ENCODE data around the gene ZNF438.

ZNF438 gene

DNA sequence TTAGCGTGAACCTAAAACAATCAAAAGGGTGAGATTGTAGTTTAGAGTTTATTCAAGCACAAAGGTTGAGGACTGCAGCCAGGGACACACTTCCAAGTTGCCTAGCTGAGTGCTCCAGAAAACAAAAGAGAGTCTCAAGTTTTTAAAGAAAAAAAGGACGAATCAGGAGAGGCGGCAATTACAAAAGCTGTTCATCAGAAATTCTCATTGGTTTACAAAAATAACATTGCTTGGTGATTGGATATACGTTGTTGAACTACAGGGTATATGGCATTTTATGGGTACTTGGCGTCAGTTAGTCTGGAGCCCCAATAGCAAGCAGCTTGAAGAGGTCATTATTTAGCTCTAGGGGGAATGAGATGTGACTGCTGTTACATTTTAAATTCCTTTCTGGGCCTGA, 11.5 kb downstream of the ZNF438 start:
- no peak overlapping the region for H2BK5ac ChIP-seq (ENCODE audit: low read depth, low read length, poor library complexity, severe bottlenecking)
- no peak for DNase-seq
- no peaks in the 10 kb centered on the region for H3K36me3 ChIP-seq (ENCODE audit: control insufficient read depth in 1 of 2, insufficient read depth in 2 of 2, low read depth in 1 of 2, low read length in 2 of 2)
- peak overlapping the region; percentile 42 for H3K9ac ChIP-seq (ENCODE audit: low read length)
- H3K9me3 ChIP-seq (ENCODE audit: control insufficient read depth, low read length), result no peaks in the 10 kb centered on the region
- H2BK12ac ChIP-seq (ENCODE audit: low read length in 2 of 2), result no peak overlapping the region
- H3K79me1 ChIP-seq (replicated peaks; ENCODE audit: low read length, poor library complexity, severe bottlenecking), result peaks cover 18% of the 10 kb centered on the region
- H3K27ac ChIP-seq (ENCODE audit: low read length, poor library complexity, severe bottlenecking), result no peak overlapping the region
- no peaks in the 10 kb centered on the region for H3K27me3 ChIP-seq (ENCODE audit: control insufficient read depth in 1 of 2, insufficient read depth in 1 of 2, low read length in 2 of 2)
- H3K4ac ChIP-seq (ENCODE audit: low read depth in 1 of 2, low read length in 2 of 2), result no peak overlapping the region
- no peak overlapping the region for H2BK120ac ChIP-seq (ENCODE audit: low read depth, low read length)
- no peak overlapping the region for H3K14ac ChIP-seq (ENCODE audit: low read length in 2 of 2)
- no peak overlapping the region for H2AFZ ChIP-seq (ENCODE audit: low read depth, low read length)
- no peak overlapping the region for H3K4me2 ChIP-seq (ENCODE audit: low read length, poor library complexity, severe bottlenecking)
- H4K8ac ChIP-seq (ENCODE audit: low read length), result no peak overlapping the region
- no peak overlapping the region for H2BK15ac ChIP-seq (ENCODE audit: low read depth, poor library complexity, severe bottlenecking)
- H2AK5ac ChIP-seq (ENCODE audit: low read length, severe bottlenecking), result no peak overlapping the region
- H4K91ac ChIP-seq (ENCODE audit: low read length), result no peak overlapping the region
- no peak overlapping the region for H3K23ac ChIP-seq (ENCODE audit: low read length in 2 of 2)
- WGBS, result 96% methylated on average over 5 of the region's 5 CpGs
- no peaks in the 10 kb centered on the region for H3K4me1 ChIP-seq (ENCODE audit: control insufficient read depth, insufficient read depth, low read depth, low read length)
- no peak overlapping the region for H3K4me3 ChIP-seq (ENCODE audit: insufficient read depth in 1 of 2, low read depth in 1 of 2, low read length in 2 of 2)
- H3K18ac ChIP-seq (ENCODE audit: low read depth in 1 of 2, low read length in 2 of 2), result no peak overlapping the region

DNA sequence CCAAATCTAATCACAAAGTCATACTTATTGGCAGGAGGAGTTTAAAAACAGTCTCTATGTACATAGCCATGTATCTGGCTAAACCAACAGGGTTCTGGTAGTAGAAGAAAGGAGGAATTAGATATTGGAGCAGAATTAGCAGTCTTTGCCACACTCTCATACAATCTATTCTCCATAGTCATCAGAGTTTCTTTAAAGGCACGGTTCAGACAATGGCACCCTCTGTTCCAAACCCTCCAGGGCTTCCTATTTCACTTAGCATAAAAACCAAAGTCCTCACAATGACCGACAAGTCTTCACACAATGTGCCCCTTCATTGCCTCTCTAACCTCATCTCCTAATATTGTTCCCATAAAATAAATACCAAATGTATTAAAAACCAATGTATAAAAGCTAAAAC, 12.7 kb downstream of the ZNF438 start:
- Histone ChIP-seq H3K36me3 (ENCODE audit: control insufficient read depth in 1 of 2, insufficient read depth in 2 of 2, low read depth in 1 of 2, low read length in 2 of 2) (no peaks in the 10 kb centered on the region), H3K4me3 (ENCODE audit: insufficient read depth in 1 of 2, low read depth in 1 of 2, low read length in 2 of 2) (no peak overlapping the region), H2BK120ac (ENCODE audit: low read depth, low read length) (no peak overlapping the region), H3K9me3 (ENCODE audit: control insufficient read depth, low read length) (no peaks in the 10 kb centered on the region), H3K23ac (ENCODE audit: low read length in 2 of 2) (no peak overlapping the region), H3K4me1 (ENCODE audit: control insufficient read depth, insufficient read depth, low read depth, low read length) (no peaks in the 10 kb centered on the region), H2AK5ac (ENCODE audit: low read length, severe bottlenecking) (no peak overlapping the region), H2BK15ac (ENCODE audit: low read depth, poor library complexity, severe bottlenecking) (no peak overlapping the region), H4K91ac (ENCODE audit: low read length) (no peak overlapping the region), H2BK12ac (ENCODE audit: low read length in 2 of 2) (no peak overlapping the region), H3K4me2 (ENCODE audit: low read length, poor library complexity, severe bottlenecking) (no peak overlapping the region), H3K9ac (ENCODE audit: low read length) (no peak overlapping the region), H3K18ac (ENCODE audit: low read depth in 1 of 2, low read length in 2 of 2) (no peak overlapping the region), H3K79me1 (replicated peaks; ENCODE audit: low read length, poor library complexity, severe bottlenecking) (peaks cover 18% of the 10 kb centered on the region), H2AFZ (ENCODE audit: low read depth, low read length) (no peak overlapping the region), H3K27ac (ENCODE audit: low read length, poor library complexity, severe bottlenecking) (no peak overlapping the region), H3K4ac (ENCODE audit: low read depth in 1 of 2, low read length in 2 of 2) (no peak overlapping the region), H3K14ac (ENCODE audit: low read length in 2 of 2) (no peak overlapping the region), H2BK5ac (ENCODE audit: low read depth, low read length, poor library complexity, severe bottlenecking) (no peak overlapping the region), H4K8ac (ENCODE audit: low read length) (no peak overlapping the region), H3K27me3 (ENCODE audit: control insufficient read depth in 1 of 2, insufficient read depth in 1 of 2, low read length in 2 of 2) (no peaks in the 10 kb centered on the region)
- DNase-seq, result no peak
- WGBS, result 59% methylated on average over 2 of the region's 2 CpGs

DNA sequence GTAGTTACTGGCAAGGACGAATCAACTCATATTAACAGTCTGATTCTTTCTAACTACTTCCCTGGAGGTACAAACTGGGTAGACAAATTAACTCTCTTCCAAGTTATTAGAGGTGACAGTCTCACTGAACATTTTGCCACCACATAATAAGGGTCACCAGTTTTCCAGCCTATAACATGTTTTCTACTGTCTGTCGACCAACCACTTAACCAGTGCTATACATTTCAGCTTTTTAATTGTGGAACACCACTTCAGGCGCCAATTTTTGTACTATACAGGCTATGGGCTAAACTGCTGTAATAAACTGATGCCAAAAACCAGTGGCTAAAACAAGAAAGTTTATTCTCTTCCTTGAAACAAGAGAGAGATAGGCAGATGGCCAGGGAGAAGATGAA, 13.3 kb downstream of the ZNF438 start:
- no peak overlapping the region for H3K14ac ChIP-seq (ENCODE audit: low read length in 2 of 2)
- no peak overlapping the region for H3K23ac ChIP-seq (ENCODE audit: low read length in 2 of 2)
- no peak overlapping the region for H4K91ac ChIP-seq (ENCODE audit: low read length)
- H2AK5ac ChIP-seq (ENCODE audit: low read length, severe bottlenecking), result no peak overlapping the region
- H2BK5ac ChIP-seq (ENCODE audit: low read depth, low read length, poor library complexity, severe bottlenecking), result no peak overlapping the region
- no peak for DNase-seq
- no peak overlapping the region for H2BK15ac ChIP-seq (ENCODE audit: low read depth, poor library complexity, severe bottlenecking)
- H3K18ac ChIP-seq (ENCODE audit: low read depth in 1 of 2, low read length in 2 of 2), result no peak overlapping the region
- H2BK120ac ChIP-seq (ENCODE audit: low read depth, low read length), result no peak overlapping the region
- H3K4me2 ChIP-seq (ENCODE audit: low read length, poor library complexity, severe bottlenecking), result no peak overlapping the region
- no peak overlapping the region for H2AFZ ChIP-seq (ENCODE audit: low read depth, low read length)
- WGBS, result over 99% methylated on average over 2 of the region's 3 CpGs
- H3K9ac ChIP-seq (ENCODE audit: low read length), result no peak overlapping the region
- H3K79me1 ChIP-seq (replicated peaks; ENCODE audit: low read length, poor library complexity, severe bottlenecking), result peaks cover 17% of the 10 kb centered on the region
- H2BK12ac ChIP-seq (ENCODE audit: low read length in 2 of 2), result no peak overlapping the region
- no peaks in the 10 kb centered on the region for H3K9me3 ChIP-seq (ENCODE audit: control insufficient read depth, low read length)
- H3K27ac ChIP-seq (ENCODE audit: low read length, poor library complexity, severe bottlenecking), result no peak overlapping the region
- H3K27me3 ChIP-seq (ENCODE audit: control insufficient read depth in 1 of 2, insufficient read depth in 1 of 2, low read length in 2 of 2), result no peaks in the 10 kb centered on the region
- H3K4me3 ChIP-seq (ENCODE audit: insufficient read depth in 1 of 2, low read depth in 1 of 2, low read length in 2 of 2), result no peak overlapping the region
- H3K4ac ChIP-seq (ENCODE audit: low read depth in 1 of 2, low read length in 2 of 2), result no peak overlapping the region
- no peaks in the 10 kb centered on the region for H3K4me1 ChIP-seq (ENCODE audit: control insufficient read depth, insufficient read depth, low read depth, low read length)
- H4K8ac ChIP-seq (ENCODE audit: low read length), result no peak overlapping the region
- H3K36me3 ChIP-seq (ENCODE audit: control insufficient read depth in 1 of 2, insufficient read depth in 2 of 2, low read depth in 1 of 2, low read length in 2 of 2), result no peaks in the 10 kb centered on the region

DNA sequence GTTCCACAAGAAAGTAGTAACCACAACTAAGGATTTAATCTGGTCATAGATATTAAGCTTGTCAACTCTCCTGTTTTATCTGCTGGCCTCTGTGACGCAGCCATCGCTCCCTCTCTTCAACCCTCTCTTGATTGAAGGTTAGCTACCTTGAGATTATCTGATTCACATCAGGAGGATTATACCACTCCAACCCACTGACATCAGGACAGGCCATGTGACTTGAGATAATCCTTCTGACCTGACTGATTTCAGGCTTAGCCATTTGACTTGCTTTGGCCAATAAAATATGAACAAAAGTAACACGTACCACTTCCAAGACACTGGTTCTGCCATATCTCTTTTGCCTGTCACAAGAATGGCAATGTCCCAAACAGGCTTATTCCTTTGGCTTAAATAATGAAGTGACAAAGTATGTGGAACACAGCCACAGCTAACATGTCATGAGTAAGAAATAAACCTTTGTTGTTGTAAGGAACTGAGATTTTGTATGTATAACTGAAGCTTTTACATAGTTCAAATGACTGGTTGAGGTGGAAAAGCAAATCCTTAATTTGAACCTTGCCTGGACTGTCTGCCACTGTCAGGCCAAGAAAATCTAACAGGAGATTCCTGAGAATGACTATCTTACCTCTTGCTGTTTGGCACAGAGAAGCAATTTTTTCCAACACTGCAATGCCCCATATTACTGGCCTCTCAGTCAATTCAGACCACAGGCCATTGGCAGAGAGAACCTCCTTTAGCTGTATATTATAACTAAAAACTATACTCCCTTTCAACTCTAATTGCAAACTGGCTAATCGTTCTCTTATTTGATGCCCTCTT, 13.9 kb downstream of the ZNF438 start:
- H2AK5ac ChIP-seq (ENCODE audit: low read length, severe bottlenecking), result no peak overlapping the region
- H3K27me3 ChIP-seq (ENCODE audit: control insufficient read depth in 1 of 2, insufficient read depth in 1 of 2, low read length in 2 of 2), result no peaks in the 10 kb centered on the region
- no peak overlapping the region for H3K4me3 ChIP-seq (ENCODE audit: insufficient read depth in 1 of 2, low read depth in 1 of 2, low read length in 2 of 2)
- no peak overlapping the region for H2BK5ac ChIP-seq (ENCODE audit: low read depth, low read length, poor library complexity, severe bottlenecking)
- no peak overlapping the region for H3K23ac ChIP-seq (ENCODE audit: low read length in 2 of 2)
- H4K91ac ChIP-seq (ENCODE audit: low read length), result no peak overlapping the region
- WGBS, result 100% methylated on average over 4 of the region's 4 CpGs
- no peak overlapping the region for H2BK120ac ChIP-seq (ENCODE audit: low read depth, low read length)
- no peak overlapping the region for H2BK12ac ChIP-seq (ENCODE audit: low read length in 2 of 2)
- H4K8ac ChIP-seq (ENCODE audit: low read length), result no peak overlapping the region
- H3K79me1 ChIP-seq (replicated peaks; ENCODE audit: low read length, poor library complexity, severe bottlenecking), result peaks cover 19% of the 10 kb centered on the region
- no peak overlapping the region for H3K4ac ChIP-seq (ENCODE audit: low read depth in 1 of 2, low read length in 2 of 2)
- H3K18ac ChIP-seq (ENCODE audit: low read depth in 1 of 2, low read length in 2 of 2), result no peak overlapping the region
- no peaks in the 10 kb centered on the region for H3K4me1 ChIP-seq (ENCODE audit: control insufficient read depth, insufficient read depth, low read depth, low read length)
- no peak overlapping the region for H3K27ac ChIP-seq (ENCODE audit: low read length, poor library complexity, severe bottlenecking)
- no peak for DNase-seq
- H2AFZ ChIP-seq (ENCODE audit: low read depth, low read length), result no peak overlapping the region
- no peak overlapping the region for H3K9ac ChIP-seq (ENCODE audit: low read length)
- no peak overlapping the region for H3K14ac ChIP-seq (ENCODE audit: low read length in 2 of 2)
- no peak overlapping the region for H3K4me2 ChIP-seq (ENCODE audit: low read length, poor library complexity, severe bottlenecking)
- H3K9me3 ChIP-seq (ENCODE audit: control insufficient read depth, low read length), result no peaks in the 10 kb centered on the region
- H3K36me3 ChIP-seq (ENCODE audit: control insufficient read depth in 1 of 2, insufficient read depth in 2 of 2, low read depth in 1 of 2, low read length in 2 of 2), result no peaks in the 10 kb centered on the region
- no peak overlapping the region for H2BK15ac ChIP-seq (ENCODE audit: low read depth, poor library complexity, severe bottlenecking)

All from mesenchymal stem cell (in vitro differentiated cells and primary cell).